K562 (cell line): ENCODE measurements around the gene RGS6. TPM values are rescaled to one million over a fixed set of nuclear protein-coding genes. Genes with fewer than 3 reads are reported as not detected.

Experiments used
- ATAC-seq: fragments of 200-7000 bp; cut with Tn5 transposase; 3 replicates; pipeline ENCODE4 v1.9.1; 2020; ENCODE audit warnings: moderate library complexity
- BruUV-seq: library from RNA; stranded (reverse); fragments of 400-500 nt; replicated peaks from 2 replicates; lab custom pipeline; 2021; lab: Mats Ljungman, UMichigan
- CTCF ChIA-PET: fragments of 300-600 bp; formaldehyde crosslinking; extraction: SDS; loops from one replicate; lab custom pipeline; 2021; ENCODE audit warnings: low intra/inter-chr PET ratio; lab: Yijun Ruan, JAX
- POLR2A ChIA-PET: fragments of 300-600, 350-650 bp; sonication (Branson Sonifier 250); formaldehyde crosslinking; extraction: SDS; loops from one replicate; lab custom pipeline; 2021; ENCODE audit warnings: antibody characterized with exemption, inconsistent platforms; lab: Yijun Ruan, JAX
- DNase-seq, 4 experiments: peaks; one replicate each; pipeline versions ENCODE4 v3.0.0 to v3.0.0-alpha.2; 2011 to 2018; ENCODE audit warnings: low spot score in 3 of 4, mixed read lengths in 3 of 4; ENCODE audit errors: extremely low read depth in 1 of 4
- FAIRE-seq: peaks from 2 replicates; lab custom pipeline; 2011; peaks lifted over from hg19 to GRCh38; lab: Jason Lieb, UNC
- H2AFZ ChIP-seq: 2 replicates; pipeline ENCODE4 v1.6.0; 2011; ENCODE audit warnings: low read depth, low read length, control low read depth, inconsistent platforms
- H3K27ac ChIP-seq: fragments of 200-600 bp; 3 replicates; pipeline ENCODE4 v1.8.0; 2011; ENCODE audit warnings: low read depth, mild to moderate bottlenecking, control low read depth, inconsistent platforms, low read length, moderate library complexity, mixed read lengths; ENCODE audit errors: extremely low read depth
- H3K27me3 ChIP-seq, 2 experiments: fragments of 300-600 bp in 1 of 2; 2 replicates in 1 of 2; 3 replicates in 1 of 2; pipeline versions ENCODE4 v1.6.0 to v1.8.0; 2011; ENCODE audit warnings: inconsistent platforms in 2 of 2, low read length in 2 of 2, mild to moderate bottlenecking in 1 of 2, mixed read lengths in 1 of 2, moderate library complexity in 1 of 2; ENCODE audit not compliant: control insufficient read depth in 2 of 2, insufficient read depth in 2 of 2
- H3K36me3 ChIP-seq: fragments of 300-600 bp; 3 replicates; pipeline ENCODE4 v1.8.0; 2011; ENCODE audit warnings: mild to moderate bottlenecking, low read length, inconsistent platforms; ENCODE audit not compliant: control insufficient read depth, insufficient read depth
- H3K4me1 ChIP-seq, 2 experiments: fragments of 200-600 bp in 1 of 2; replicated peaks in 1 of 2; 2 replicates in 1 of 2; 3 replicates in 1 of 2; pipeline versions ENCODE4 v1.5.1 to v1.8.0; 2011; ENCODE audit warnings: inconsistent platforms in 2 of 2, low read length in 2 of 2, mild to moderate bottlenecking in 1 of 2, mixed read lengths in 1 of 2, moderate library complexity in 1 of 2; ENCODE audit not compliant: control insufficient read depth in 2 of 2, insufficient read depth in 2 of 2
- H3K4me2 ChIP-seq: 2 replicates; pipeline ENCODE4 v1.6.1; 2011; ENCODE audit warnings: low read length, control low read depth, inconsistent platforms, mixed read lengths; ENCODE audit not compliant: insufficient read depth
- H3K4me3 ChIP-seq: fragments of 200-600 bp; sonication (generic), shearing (Covaris generic); 2 replicates; pipeline ENCODE4 v1.5.1; 2016; ENCODE audit warnings: control low read depth, inconsistent platforms
- H3K79me2 ChIP-seq: fragments of 200-600 bp; 3 replicates; pipeline ENCODE4 v1.8.0; 2011; ENCODE audit warnings: low read length, inconsistent platforms; ENCODE audit not compliant: control insufficient read depth, insufficient read depth
- H3K9ac ChIP-seq, 2 experiments: 2 replicates each; pipeline versions ENCODE4 v1.6.0 to v1.6.1; 2011; ENCODE audit warnings: low read depth in 2 of 2, low read length in 2 of 2, control low read depth in 1 of 2, inconsistent platforms in 1 of 2, mild to moderate bottlenecking in 1 of 2, mixed read lengths in 1 of 2; ENCODE audit not compliant: insufficient read depth in 1 of 2
- H3K9me1 ChIP-seq: one replicate; pipeline ENCODE4 v1.6.0; 2011; ENCODE audit warnings: inconsistent platforms, mild to moderate bottlenecking, low read length, moderate library complexity; ENCODE audit not compliant: control insufficient read depth, insufficient read depth
- H3K9me3 ChIP-seq: replicated peaks from 2 replicates; pipeline ENCODE4 v1.5.1; 2011; ENCODE audit warnings: low read depth, low read length, inconsistent platforms; ENCODE audit not compliant: control insufficient read depth, insufficient read depth
- H4K20me1 ChIP-seq: replicated peaks from 2 replicates; pipeline ENCODE4 v1.6.1; 2011; ENCODE audit warnings: low read length, inconsistent platforms, mixed read lengths; ENCODE audit not compliant: control insufficient read depth, insufficient read depth
- ATF1 ChIP-seq, 2 experiments: fragments of 450-650 bp in 1 of 2; IDR thresholded peaks; 2 replicates each; pipeline ENCODE4 v1.6.1; 2016; ENCODE audit warnings: missing compliant biosample characterization in 1 of 2, missing genetic modification characterization in 1 of 2
- GABPA ChIP-seq: fragments of 200-800 bp; sonication (Bioruptor generic); conservative IDR thresholded peaks from 2 replicates; pipeline ENCODE4 v1.6.1; 2016; ENCODE audit warnings: low read depth, missing genetic modification characterization, missing compliant biosample characterization
- HNRNPH1 ChIP-seq: fragments of 200-400 bp; formaldehyde crosslinking; optimal IDR thresholded peaks from 2 replicates; pipeline ENCODE3; 2017; ENCODE audit warnings: low read depth, mild to moderate bottlenecking, low read length, moderate library complexity
- RHOXF2B ChIP-seq: fragments of 250-450 bp; sonication (Bioruptor Pico); conservative IDR thresholded peaks from 2 replicates; pipeline ENCODE4 v1.5.1; 2021
- SNIP1 ChIP-seq: fragments of 450-650 bp; IDR thresholded peaks from 2 replicates; pipeline ENCODE4 v1.7.1; 2017; ENCODE audit warnings: low read depth, mild to moderate bottlenecking
- STAT5A ChIP-seq: IDR thresholded peaks from 2 replicates; pipeline ENCODE4 v1.6.1; 2012; ENCODE audit warnings: low read length, inconsistent platforms, borderline replicate concordance
- SUPT5H ChIP-seq: fragments of 450-650 bp; IDR thresholded peaks from 2 replicates; pipeline ENCODE4 v1.6.1; 2016
- TEAD1 ChIP-seq, 2 experiments: fragments of 450-650 bp in 1 of 2; sonication (generic) in 1 of 2; formaldehyde crosslinking; IDR thresholded peaks; 2 replicates each; pipeline versions ENCODE4 v1.4.0 to v1.8.0; 2020 to 2022; ENCODE audit warnings: mild to moderate bottlenecking in 2 of 2, missing genetic modification reagents in 1 of 2
- ZZZ3 ChIP-seq: fragments of 450-650 bp; IDR thresholded peaks from 2 replicates; pipeline ENCODE4 v1.6.1; 2016; ENCODE audit warnings: antibody characterized with exemption, mild to moderate bottlenecking, moderate library complexity
- WGBS: fragments of 100-300 bp; shearing (Covaris generic); methylation state at CpG from one replicate; pipeline ENCODE4 v1.1.6; 2016; ENCODE audit warnings: low coverage, mixed read lengths; ENCODE audit not compliant: insufficient coverage; ENCODE audit errors: missing lambda C conversion rate; 5-methylcytosine and 5-hydroxymethylcytosine counted together
- in situ Hi-C: fragments of 300-500 bp; cut with MboI; formaldehyde crosslinking; loops from 4 replicates; pipeline ENCODE4 v1.15.0; 2018; ENCODE audit warnings: inconsistent platforms, mixed read lengths
- intact Hi-C: fragments of 100-400 bp; cut with micrococcal nuclease; formaldehyde crosslinking; loops from 2 replicates; pipeline ENCODE4 v1.14.2; 2022
- polyA plus RNA-seq, 8 experiments: library from polyadenylated mRNA; depleted of rRNA in 4 of 8; stranded (reverse) in 5 of 8; unstranded in 3 of 8; fragments of >200 nt; fragmentation: Nextera tagmentation in 2 of 8; fragmentation: Illumina TruSeq in 1 of 8; extraction: Ambion mirVana in 2 of 8; extraction: Trizol in 1 of 8; gene quantifications; 2 replicates each; pipeline versions ENCODE4 v1.2.1 to v1.2.3, GENCODE V29; 2011 to 2014; ENCODE audit warnings: inconsistent platforms in 1 of 8, missing spikeins in 1 of 8
- total RNA-seq, 7 experiments: library from RNA; depleted of rRNA in 6 of 7; stranded (reverse); fragments of >200 nt in 6 of 7; fragmentation: Illumina TruSeq in 2 of 7; extraction: Trizol in 2 of 7; gene quantifications; 2 replicates each; pipeline versions ENCODE4 v1.2.1 to v1.2.3, GENCODE V29; 2011 to 2021; ENCODE audit warnings: low replicate concordance in 1 of 7
- TF ChIP-seq, protein P1 (sequence below), 3 experiments: IDR thresholded peaks in 2 of 3; conservative IDR thresholded peaks in 1 of 3; 2 replicates each; pipeline ENCODE4 v1.5.1; 2011 to 2012; ENCODE audit warnings: low read length in 3 of 3, mild to moderate bottlenecking in 3 of 3, control low read depth in 2 of 3, improper control_type of control experiment in 1 of 3, inconsistent platforms in 1 of 3, low read depth in 1 of 3, mixed read lengths in 1 of 3, moderate library complexity in 1 of 3; ENCODE audit not compliant: insufficient read depth in 2 of 3
- TF ChIP-seq, protein P2 (sequence below): fragments of 450-650 bp; formaldehyde crosslinking; IDR thresholded peaks from 2 replicates; pipeline ENCODE4 v1.4.0; 2022; ENCODE audit warnings: missing genetic modification characterization
- TF ChIP-seq, protein P3 (sequence below): fragments of 450-650 bp; IDR thresholded peaks from 2 replicates; pipeline ENCODE4 v1.6.1; 2017; ENCODE audit warnings: antibody characterized with exemption
- TF ChIP-seq, protein P4 (sequence below): fragments of 250-450 bp; sonication (Bioruptor Pico); IDR thresholded peaks from 2 replicates; pipeline ENCODE4 v1.4.0; 2020; ENCODE audit warnings: borderline replicate concordance
- TF ChIP-seq, protein P5 (sequence below): fragments of 450-650 bp; IDR thresholded peaks from 2 replicates; pipeline ENCODE4 v1.6.1; 2016; ENCODE audit warnings: mild to moderate bottlenecking

The RGS6 gene
- total and polyA plus RNA-seq, 9 of the 15 experiments (the other 6 are each of a cell fraction or from before 2014, with no cell fraction given): not detected

DNA sequence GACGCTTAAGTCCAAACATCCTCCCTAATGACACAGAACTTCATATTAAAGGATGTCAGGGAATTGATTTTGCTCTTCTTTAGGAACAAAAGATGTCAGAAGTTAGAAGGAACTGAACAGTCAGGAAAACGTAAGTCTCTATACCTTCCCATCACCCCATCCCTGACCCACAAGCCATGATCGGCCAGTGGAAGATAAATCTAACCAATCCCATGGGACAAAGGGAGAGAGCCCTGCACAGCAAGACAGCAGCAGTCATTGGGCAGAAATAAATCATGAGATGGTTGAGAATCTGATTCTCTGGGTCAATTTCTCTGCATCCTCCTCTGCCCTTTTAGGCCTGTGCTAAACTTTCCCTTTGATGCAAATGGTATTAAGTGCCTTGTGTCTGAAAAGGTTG, 414.9 kb downstream of the RGS6 start:
- no peaks in the 10 kb centered on the region for H3K9me3 ChIP-seq
- no peaks in the 10 kb centered on the region for H3K9me1 ChIP-seq
- no peaks in the 10 kb centered on the region for H3K79me2 ChIP-seq
- no peaks in the 10 kb centered on the region; the same call in 1 of the 2 replicates for H4K20me1 ChIP-seq
- no peak overlapping the region for H3K4me2 ChIP-seq
- H3K9ac ChIP-seq: no peak overlapping the region
- POLR2A ChIA-PET: no interaction called here
- no peaks in the 10 kb centered on the region for H3K36me3 ChIP-seq
- no peak overlapping the region for H3K27ac ChIP-seq
- intact Hi-C loops: no loop called here
- FAIRE-seq: no peak
- no peak overlapping the region for H2AFZ ChIP-seq
- H3K4me1 ChIP-seq: no peaks in the 10 kb centered on the region
- 0% methylated on average over 3 of the region's 3 CpGs for WGBS
- no TSS peak for BruUV-seq
- no peak for DNase-seq
- in situ Hi-C loops: no loop called here
- H3K27me3 ChIP-seq: no peaks in the 10 kb centered on the region
- ATAC-seq: no peak
- H3K4me3 ChIP-seq: no peak overlapping the region
- CTCF ChIA-PET: no interaction called here
- TF ChIP-seq GABPA (tag) (no peak), TEAD1 (CRISPR knock-in tag; IDR thresholded peaks at IDR 0.05) (no peak), STAT5A (no peak), SNIP1 (no peak), HNRNPH1 (no peak), RHOXF2B (CRISPR knock-in tag) (no peak), SUPT5H (no peak), ATF1 (CRISPR knock-in tag; IDR thresholded peaks at IDR 0.05) (no peak), ATF1 (tag; IDR thresholded peaks at IDR 0.05) (no peak), ZZZ3 (no peak)
- TF ChIP-seq, protein P1, sequence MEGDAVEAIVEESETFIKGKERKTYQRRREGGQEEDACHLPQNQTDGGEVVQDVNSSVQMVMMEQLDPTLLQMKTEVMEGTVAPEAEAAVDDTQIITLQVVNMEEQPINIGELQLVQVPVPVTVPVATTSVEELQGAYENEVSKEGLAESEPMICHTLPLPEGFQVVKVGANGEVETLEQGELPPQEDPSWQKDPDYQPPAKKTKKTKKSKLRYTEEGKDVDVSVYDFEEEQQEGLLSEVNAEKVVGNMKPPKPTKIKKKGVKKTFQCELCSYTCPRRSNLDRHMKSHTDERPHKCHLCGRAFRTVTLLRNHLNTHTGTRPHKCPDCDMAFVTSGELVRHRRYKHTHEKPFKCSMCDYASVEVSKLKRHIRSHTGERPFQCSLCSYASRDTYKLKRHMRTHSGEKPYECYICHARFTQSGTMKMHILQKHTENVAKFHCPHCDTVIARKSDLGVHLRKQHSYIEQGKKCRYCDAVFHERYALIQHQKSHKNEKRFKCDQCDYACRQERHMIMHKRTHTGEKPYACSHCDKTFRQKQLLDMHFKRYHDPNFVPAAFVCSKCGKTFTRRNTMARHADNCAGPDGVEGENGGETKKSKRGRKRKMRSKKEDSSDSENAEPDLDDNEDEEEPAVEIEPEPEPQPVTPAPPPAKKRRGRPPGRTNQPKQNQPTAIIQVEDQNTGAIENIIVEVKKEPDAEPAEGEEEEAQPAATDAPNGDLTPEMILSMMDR (IDR thresholded peaks at IDR 0.05 in 2 of 3, conservative IDR thresholded peaks at IDR 0.05 in 1 of 3; ENCODE audit: insufficient read depth in 2 of 3, low read depth in 1 of 3, low read length in 3 of 3): no peak
- TF ChIP-seq, protein P2, sequence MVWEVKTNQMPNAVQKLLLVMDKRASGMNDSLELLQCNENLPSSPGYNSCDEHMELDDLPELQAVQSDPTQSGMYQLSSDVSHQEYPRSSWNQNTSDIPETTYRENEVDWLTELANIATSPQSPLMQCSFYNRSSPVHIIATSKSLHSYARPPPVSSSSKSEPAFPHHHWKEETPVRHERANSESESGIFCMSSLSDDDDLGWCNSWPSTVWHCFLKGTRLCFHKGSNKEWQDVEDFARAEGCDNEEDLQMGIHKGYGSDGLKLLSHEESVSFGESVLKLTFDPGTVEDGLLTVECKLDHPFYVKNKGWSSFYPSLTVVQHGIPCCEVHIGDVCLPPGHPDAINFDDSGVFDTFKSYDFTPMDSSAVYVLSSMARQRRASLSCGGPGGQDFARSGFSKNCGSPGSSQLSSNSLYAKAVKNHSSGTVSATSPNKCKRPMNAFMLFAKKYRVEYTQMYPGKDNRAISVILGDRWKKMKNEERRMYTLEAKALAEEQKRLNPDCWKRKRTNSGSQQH (CRISPR knock-in tag): no peak
- TF ChIP-seq, protein P3, sequence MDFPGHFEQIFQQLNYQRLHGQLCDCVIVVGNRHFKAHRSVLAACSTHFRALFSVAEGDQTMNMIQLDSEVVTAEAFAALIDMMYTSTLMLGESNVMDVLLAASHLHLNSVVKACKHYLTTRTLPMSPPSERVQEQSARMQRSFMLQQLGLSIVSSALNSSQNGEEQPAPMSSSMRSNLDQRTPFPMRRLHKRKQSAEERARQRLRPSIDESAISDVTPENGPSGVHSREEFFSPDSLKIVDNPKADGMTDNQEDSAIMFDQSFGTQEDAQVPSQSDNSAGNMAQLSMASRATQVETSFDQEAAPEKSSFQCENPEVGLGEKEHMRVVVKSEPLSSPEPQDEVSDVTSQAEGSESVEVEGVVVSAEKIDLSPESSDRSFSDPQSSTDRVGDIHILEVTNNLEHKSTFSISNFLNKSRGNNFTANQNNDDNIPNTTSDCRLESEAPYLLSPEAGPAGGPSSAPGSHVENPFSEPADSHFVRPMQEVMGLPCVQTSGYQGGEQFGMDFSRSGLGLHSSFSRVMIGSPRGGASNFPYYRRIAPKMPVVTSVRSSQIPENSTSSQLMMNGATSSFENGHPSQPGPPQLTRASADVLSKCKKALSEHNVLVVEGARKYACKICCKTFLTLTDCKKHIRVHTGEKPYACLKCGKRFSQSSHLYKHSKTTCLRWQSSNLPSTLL: no peak
- TF ChIP-seq, protein P4, sequence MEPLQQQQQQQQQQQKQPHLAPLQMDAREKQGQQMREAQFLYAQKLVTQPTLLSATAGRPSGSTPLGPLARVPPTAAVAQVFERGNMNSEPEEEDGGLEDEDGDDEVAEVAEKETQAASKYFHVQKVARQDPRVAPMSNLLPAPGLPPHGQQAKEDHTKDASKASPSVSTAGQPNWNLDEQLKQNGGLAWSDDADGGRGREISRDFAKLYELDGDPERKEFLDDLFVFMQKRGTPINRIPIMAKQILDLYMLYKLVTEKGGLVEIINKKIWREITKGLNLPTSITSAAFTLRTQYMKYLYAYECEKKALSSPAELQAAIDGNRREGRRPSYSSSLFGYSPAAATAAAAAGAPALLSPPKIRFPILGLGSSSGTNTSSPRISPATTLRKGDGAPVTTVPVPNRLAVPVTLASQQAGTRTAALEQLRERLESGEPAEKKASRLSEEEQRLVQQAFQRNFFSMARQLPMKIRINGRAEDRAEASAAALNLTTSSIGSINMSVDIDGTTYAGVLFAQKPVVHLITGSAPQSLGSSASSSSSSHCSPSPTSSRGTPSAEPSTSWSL: no peak
- TF ChIP-seq, protein P5, sequence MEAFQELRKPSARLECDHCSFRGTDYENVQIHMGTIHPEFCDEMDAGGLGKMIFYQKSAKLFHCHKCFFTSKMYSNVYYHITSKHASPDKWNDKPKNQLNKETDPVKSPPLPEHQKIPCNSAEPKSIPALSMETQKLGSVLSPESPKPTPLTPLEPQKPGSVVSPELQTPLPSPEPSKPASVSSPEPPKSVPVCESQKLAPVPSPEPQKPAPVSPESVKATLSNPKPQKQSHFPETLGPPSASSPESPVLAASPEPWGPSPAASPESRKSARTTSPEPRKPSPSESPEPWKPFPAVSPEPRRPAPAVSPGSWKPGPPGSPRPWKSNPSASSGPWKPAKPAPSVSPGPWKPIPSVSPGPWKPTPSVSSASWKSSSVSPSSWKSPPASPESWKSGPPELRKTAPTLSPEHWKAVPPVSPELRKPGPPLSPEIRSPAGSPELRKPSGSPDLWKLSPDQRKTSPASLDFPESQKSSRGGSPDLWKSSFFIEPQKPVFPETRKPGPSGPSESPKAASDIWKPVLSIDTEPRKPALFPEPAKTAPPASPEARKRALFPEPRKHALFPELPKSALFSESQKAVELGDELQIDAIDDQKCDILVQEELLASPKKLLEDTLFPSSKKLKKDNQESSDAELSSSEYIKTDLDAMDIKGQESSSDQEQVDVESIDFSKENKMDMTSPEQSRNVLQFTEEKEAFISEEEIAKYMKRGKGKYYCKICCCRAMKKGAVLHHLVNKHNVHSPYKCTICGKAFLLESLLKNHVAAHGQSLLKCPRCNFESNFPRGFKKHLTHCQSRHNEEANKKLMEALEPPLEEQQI: no peak
